OCI-LY3 (cell line): Measurements from ENCODE around the gene NAPB.

Source experiments
- H2AFZ ChIP-seq: fragments of 200-600, 300-600 bp; shearing (Covaris generic); 2 replicates; pipeline ENCODE4 v1.6.0; 2014; ENCODE audit warnings: antibody characterized with exemption, low read depth, low read length
- H3K27ac ChIP-seq: fragments of 200-600, 300-600 bp; sonication (generic); 2 replicates; pipeline ENCODE4 v1.5.1; 2014; ENCODE audit warnings: mild to moderate bottlenecking, low read length, moderate library complexity, mixed read lengths
- H3K27me3 ChIP-seq: fragments of 200-600, 300-600 bp; sonication (generic); 2 replicates; pipeline ENCODE4 v1.6.1; 2014; ENCODE audit warnings: low read depth, low read length, mixed read lengths
- H3K36me3 ChIP-seq: fragments of 200-600, 300-600 bp; sonication (generic); replicated peaks from 2 replicates; pipeline ENCODE3; 2014; ENCODE audit warnings: low read depth, low read length, mixed read lengths
- H3K4me1 ChIP-seq: fragments of 300-600, 200-600 bp; sonication (generic); 2 replicates; pipeline ENCODE4 v1.6.1; 2014; ENCODE audit warnings: low read length, mixed read lengths
- H3K4me2 ChIP-seq: fragments of 200-600, 300-600 bp; sonication (generic); 2 replicates; pipeline ENCODE4 v1.6.1; 2014; ENCODE audit warnings: low read length, mixed read lengths
- H3K4me3 ChIP-seq: fragments of 300-600, 200-600 bp; sonication (generic); 2 replicates; pipeline ENCODE4 v1.5.1; 2014; ENCODE audit warnings: antibody characterized with exemption, mild to moderate bottlenecking, low read length, moderate library complexity
- H3K79me2 ChIP-seq: fragments of 300-600, 200-600 bp; shearing (Covaris generic); 2 replicates; pipeline ENCODE4 v1.6.1; 2014; ENCODE audit warnings: mild to moderate bottlenecking, low read length, mixed read lengths
- H3K9ac ChIP-seq: fragments of 300-600, 200-600 bp; shearing (Covaris generic); 2 replicates; pipeline ENCODE4 v1.6.0; 2014; ENCODE audit warnings: mild to moderate bottlenecking, low read length, moderate library complexity
- H3K9me3 ChIP-seq: fragments of 200-600, 300-600 bp; shearing (Covaris generic); 2 replicates; pipeline ENCODE4 v1.6.1; 2014; ENCODE audit warnings: low read length, mixed read lengths; ENCODE audit not compliant: insufficient read depth
- H4K20me1 ChIP-seq: fragments of 200-600, 300-600 bp; sonication (generic); 2 replicates; pipeline ENCODE4 v1.6.1; 2016; ENCODE audit warnings: low read length, mixed read lengths; ENCODE audit not compliant: insufficient read depth
- CTCF ChIP-seq: fragments of 200-600, 300-600 bp; sonication (generic); IDR thresholded peaks from 2 replicates; pipeline ENCODE4 v1.5.1; 2014; ENCODE audit warnings: antibody characterized with exemption, low read length, low read depth
- EZH2phosphoT487 ChIP-seq: fragments of 200-600 bp; shearing (Covaris generic); IDR thresholded peaks from 2 replicates; pipeline ENCODE4 v1.6.1; 2018; ENCODE audit warnings: antibody characterized with exemption, mixed run types, low read depth

The NAPB gene

GRCh38 chr20:23404196-23404595, 17.1 kb downstream of the NAPB start:
- Histone ChIP-seq H3K4me2 (no peak overlapping the region), H3K27ac (no peak overlapping the region), H4K20me1 (peaks cover 30% of the 10 kb centered on the region), H2AFZ (no peak overlapping the region), H3K9me3 (no peaks in the 10 kb centered on the region), H3K4me1 (peaks cover 14% of the 10 kb centered on the region), H3K79me2 (peaks cover 38% of the 10 kb centered on the region), H3K9ac (no peak overlapping the region), H3K27me3 (no peaks in the 10 kb centered on the region), H3K36me3 (peaks cover 5% of the 10 kb centered on the region), H3K4me3 (no peak overlapping the region)
- no peak for TF ChIP-seq EZH2phosphoT487
- no peak for TF ChIP-seq CTCF

GRCh38 chr20:23403751-23404150, 17.5 kb downstream of the NAPB start:
- Histone ChIP-seq H3K4me1 (peaks cover 14% of the 10 kb centered on the region), H3K4me2 (no peak overlapping the region), H2AFZ (no peak overlapping the region), H3K27ac (no peak overlapping the region), H3K4me3 (no peak overlapping the region), H3K9me3 (no peaks in the 10 kb centered on the region), H3K27me3 (no peaks in the 10 kb centered on the region), H4K20me1 (peaks cover 27% of the 10 kb centered on the region), H3K79me2 (peaks cover 34% of the 10 kb centered on the region), H3K9ac (no peak overlapping the region), H3K36me3 (peaks cover 5% of the 10 kb centered on the region)
- TF ChIP-seq EZH2phosphoT487: no peak
- TF ChIP-seq CTCF: no peak

GRCh38 chr20:23401051-23401450, 20.2 kb downstream of the NAPB start:
- Histone ChIP-seq H3K4me1 (peaks cover 4% of the 10 kb centered on the region), H2AFZ (no peak overlapping the region), H3K9me3 (no peaks in the 10 kb centered on the region), H3K36me3 (peaks cover 5% of the 10 kb centered on the region), H4K20me1 (peaks cover 12% of the 10 kb centered on the region; the same call in 1 of the 2 replicates), H3K27me3 (no peaks in the 10 kb centered on the region), H3K79me2 (peaks cover 10% of the 10 kb centered on the region), H3K4me2 (no peak overlapping the region), H3K9ac (no peak overlapping the region), H3K27ac (no peak overlapping the region), H3K4me3 (no peak overlapping the region)
- TF ChIP-seq CTCF: no peak
- no peak for TF ChIP-seq EZH2phosphoT487

DNA sequence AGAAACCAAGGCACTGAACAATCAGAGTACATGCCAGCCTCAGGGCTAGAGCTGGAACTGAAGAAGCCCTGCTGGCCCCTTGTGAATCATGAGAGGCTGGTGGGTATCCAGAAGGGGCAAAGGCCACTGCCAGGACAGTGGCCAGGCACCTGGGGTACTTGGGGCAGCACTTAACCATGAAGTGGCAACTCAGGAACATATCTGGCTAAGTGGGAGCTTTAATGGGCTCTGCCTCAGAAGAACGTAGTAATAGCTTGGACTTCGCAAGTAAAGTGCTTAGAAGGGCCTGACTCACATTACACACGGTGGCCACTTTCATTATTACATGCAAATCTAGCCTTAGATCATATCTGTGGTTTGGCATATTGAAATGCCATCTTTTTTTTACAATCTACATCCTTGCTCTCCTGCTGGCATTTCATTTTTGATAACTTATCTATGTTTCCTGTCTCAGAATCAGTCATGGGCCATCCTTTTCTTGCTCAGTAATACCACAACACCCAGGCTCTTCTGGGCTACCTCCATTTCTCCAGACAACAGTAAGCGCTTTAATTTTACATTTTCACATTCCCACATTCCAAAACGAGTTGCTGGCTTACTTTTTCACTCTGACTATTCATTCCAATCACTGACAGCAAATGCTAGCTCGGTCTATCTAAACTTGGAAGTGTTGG, 21.6 kb downstream of the NAPB start:
- Histone ChIP-seq H4K20me1 (peaks cover 12% of the 10 kb centered on the region; the same call in 1 of the 2 replicates), H3K36me3 (peaks cover 5% of the 10 kb centered on the region), H3K27ac (no peak overlapping the region), H3K4me2 (no peak overlapping the region), H3K4me1 (peaks cover 4% of the 10 kb centered on the region), H3K9ac (no peak overlapping the region), H3K27me3 (no peaks in the 10 kb centered on the region), H3K79me2 (peaks cover 7% of the 10 kb centered on the region), H3K4me3 (no peak overlapping the region), H2AFZ (no peak overlapping the region), H3K9me3 (no peaks in the 10 kb centered on the region)
- TF ChIP-seq EZH2phosphoT487: no peak
- TF ChIP-seq CTCF: no peak
